WERI-Rb-1 (cell line): ENCODE results near the gene SCTR.

ENCODE experiments used
- DNase-seq: peaks from one replicate; pipeline ENCODE4 v3.0.0-alpha.2; 2020
- H3K27ac ChIP-seq: fragments of 250-450 bp; sonication (Bioruptor Pico); 2 replicates; pipeline ENCODE4 v1.5.1; 2020; ENCODE audit warnings: mild to moderate bottlenecking, moderate library complexity
- H3K27me3 ChIP-seq: fragments of 250-450 bp; sonication (Bioruptor Pico); 2 replicates; pipeline ENCODE4 v1.5.1; 2021; ENCODE audit warnings: mild to moderate bottlenecking, low read depth, moderate library complexity; ENCODE audit not compliant: insufficient read depth, severe bottlenecking
- H3K36me3 ChIP-seq: fragments of 250-450 bp; sonication (Bioruptor Pico); 2 replicates; pipeline ENCODE4 v1.5.1; 2020; ENCODE audit warnings: mild to moderate bottlenecking, moderate library complexity
- H3K4me3 ChIP-seq: 2 replicates; pipeline ENCODE4 v1.5.1; 2011; ENCODE audit warnings: low read depth, mild to moderate bottlenecking, control low read depth, low read length
- H3K9me3 ChIP-seq: fragments of 250-450 bp; sonication (Bioruptor Pico); 2 replicates; pipeline ENCODE4 v1.5.1; 2021; ENCODE audit warnings: mild to moderate bottlenecking, moderate library complexity; ENCODE audit not compliant: severe bottlenecking
- TF ChIP-seq, protein P1 (sequence below): IDR thresholded peaks from 2 replicates; pipeline ENCODE4 v1.5.1; 2011; ENCODE audit warnings: low read depth, mild to moderate bottlenecking, control low read depth, inconsistent platforms, low read length

Gene SCTR

DNA sequence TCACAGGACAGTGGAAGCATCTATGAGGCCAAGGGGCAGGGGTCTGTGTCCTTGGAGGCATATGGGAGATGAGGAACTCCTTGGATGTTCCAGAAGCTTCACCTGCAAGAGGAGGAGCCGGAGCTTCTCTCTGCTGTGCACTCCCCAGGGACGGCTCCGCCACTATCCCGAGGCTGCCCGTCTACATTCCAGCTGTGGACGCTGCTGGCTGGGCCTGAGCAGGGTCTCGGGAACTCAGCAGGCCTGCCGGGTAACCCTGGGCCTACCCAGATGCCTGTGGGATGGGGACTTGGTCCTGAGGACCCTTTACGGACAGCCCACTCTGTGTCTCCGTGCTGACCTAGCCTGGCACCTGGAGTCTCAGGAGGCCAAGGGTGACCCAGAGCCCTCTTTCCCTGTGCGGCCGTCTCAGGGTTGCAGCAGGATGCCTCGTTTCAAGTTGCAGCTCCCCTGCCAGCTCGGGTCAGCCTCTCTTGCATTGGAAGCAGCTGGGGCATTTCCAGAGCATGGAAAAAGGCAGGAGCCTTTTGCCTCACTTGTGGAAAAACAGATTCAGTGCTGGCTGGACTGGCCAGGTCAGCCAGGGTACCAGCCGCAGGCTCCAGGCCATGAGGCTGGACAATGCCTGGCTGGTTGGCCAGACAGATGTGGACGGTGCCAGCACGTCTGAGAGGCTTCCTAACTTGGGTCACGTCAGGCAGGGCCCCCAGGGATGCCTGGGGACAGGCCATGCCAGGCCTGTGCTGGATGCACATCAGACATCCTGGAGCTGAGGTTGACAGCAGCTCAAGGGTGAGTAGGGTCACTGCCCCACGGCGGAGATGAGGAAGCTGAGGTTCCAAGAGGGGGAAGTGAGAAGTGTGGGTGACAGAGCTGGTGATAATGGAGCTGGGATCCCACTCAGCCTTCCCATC lies 41.5 kb downstream of the SCTR start:
- Histone ChIP-seq H3K27me3 (no peaks in the 10 kb centered on the region), H3K9me3 (no peaks in the 10 kb centered on the region), H3K36me3 (no peaks in the 10 kb centered on the region), H3K4me3 (no peak overlapping the region), H3K27ac (no peak overlapping the region)
- TF ChIP-seq, protein P1, sequence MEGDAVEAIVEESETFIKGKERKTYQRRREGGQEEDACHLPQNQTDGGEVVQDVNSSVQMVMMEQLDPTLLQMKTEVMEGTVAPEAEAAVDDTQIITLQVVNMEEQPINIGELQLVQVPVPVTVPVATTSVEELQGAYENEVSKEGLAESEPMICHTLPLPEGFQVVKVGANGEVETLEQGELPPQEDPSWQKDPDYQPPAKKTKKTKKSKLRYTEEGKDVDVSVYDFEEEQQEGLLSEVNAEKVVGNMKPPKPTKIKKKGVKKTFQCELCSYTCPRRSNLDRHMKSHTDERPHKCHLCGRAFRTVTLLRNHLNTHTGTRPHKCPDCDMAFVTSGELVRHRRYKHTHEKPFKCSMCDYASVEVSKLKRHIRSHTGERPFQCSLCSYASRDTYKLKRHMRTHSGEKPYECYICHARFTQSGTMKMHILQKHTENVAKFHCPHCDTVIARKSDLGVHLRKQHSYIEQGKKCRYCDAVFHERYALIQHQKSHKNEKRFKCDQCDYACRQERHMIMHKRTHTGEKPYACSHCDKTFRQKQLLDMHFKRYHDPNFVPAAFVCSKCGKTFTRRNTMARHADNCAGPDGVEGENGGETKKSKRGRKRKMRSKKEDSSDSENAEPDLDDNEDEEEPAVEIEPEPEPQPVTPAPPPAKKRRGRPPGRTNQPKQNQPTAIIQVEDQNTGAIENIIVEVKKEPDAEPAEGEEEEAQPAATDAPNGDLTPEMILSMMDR = no peak
- DNase-seq = no peak

GRCh38 chr2:119481501-119482455 lies 42.5 kb downstream of the SCTR start:
- Histone ChIP-seq H3K4me3 (no peak overlapping the region), H3K36me3 (no peaks in the 10 kb centered on the region), H3K27me3 (no peaks in the 10 kb centered on the region), H3K27ac (no peak overlapping the region), H3K9me3 (no peaks in the 10 kb centered on the region)
- no peak for DNase-seq
- TF ChIP-seq, protein P1 = 0 out of 2 replicates have a peak, but pooled peaks have one; percentile 12

DNA sequence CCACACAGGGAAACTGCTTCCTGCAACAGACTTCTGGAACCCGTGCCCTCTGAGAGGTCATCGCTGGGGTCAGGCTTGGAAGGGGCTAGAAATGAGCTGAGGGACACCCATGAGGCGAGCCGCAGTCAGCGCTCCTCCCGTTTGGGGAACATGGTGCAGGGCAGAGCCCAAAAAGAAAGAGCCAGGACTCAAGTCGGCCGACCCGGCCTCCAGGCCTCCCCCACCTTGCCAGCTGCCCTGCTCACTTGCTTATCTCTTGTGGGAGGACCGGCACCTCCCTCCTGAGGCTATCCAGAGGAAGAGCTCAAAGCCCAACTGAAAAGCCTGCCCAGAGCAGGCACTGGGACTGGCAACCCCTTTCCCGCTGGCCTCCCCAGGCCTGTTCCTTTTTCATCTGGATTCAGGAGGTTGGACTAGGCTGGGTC lies 43.6 kb downstream of the SCTR start:
- H3K9me3 ChIP-seq = no peaks in the 10 kb centered on the region
- H3K27me3 ChIP-seq = no peaks in the 10 kb centered on the region
- DNase-seq = no peak
- no peaks in the 10 kb centered on the region for H3K36me3 ChIP-seq
- TF ChIP-seq, protein P1 = no peak
- no peak overlapping the region for H3K27ac ChIP-seq
- no peak overlapping the region for H3K4me3 ChIP-seq

- Histone ChIP-seq H3K36me3 (no peaks in the 10 kb centered on the region), H3K27ac (no peak overlapping the region), H3K27me3 (no peaks in the 10 kb centered on the region), H3K4me3 (no peak overlapping the region), H3K9me3 (no peaks in the 10 kb centered on the region)
- DNase-seq = no peak
- TF ChIP-seq, protein P1 = no peak
Observed at GRCh38 chr2:119480184-119480583, 44.1 kb downstream of the SCTR start.

DNA sequence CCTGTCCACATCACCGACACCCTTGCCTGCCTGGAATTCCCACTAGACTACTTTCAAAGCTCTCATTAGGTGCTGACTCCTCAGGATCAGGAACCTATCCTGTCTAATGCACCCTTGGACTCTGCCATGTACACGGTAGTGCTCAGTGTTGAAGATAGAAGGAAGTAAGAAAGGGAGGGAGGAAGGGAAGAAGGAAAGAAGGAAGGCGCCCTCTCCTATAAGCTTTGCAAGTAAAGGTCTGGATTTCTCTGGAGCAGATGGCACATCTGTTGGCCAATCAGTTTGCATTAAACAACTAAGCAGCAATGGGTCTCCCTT lies 45.3 kb downstream of the SCTR start:
- Histone ChIP-seq H3K9me3 (no peaks in the 10 kb centered on the region), H3K4me3 (no peak overlapping the region), H3K27ac (no peak overlapping the region), H3K27me3 (no peaks in the 10 kb centered on the region), H3K36me3 (no peaks in the 10 kb centered on the region)
- TF ChIP-seq, protein P1 = no peak
- no peak for DNase-seq
